HG02610 (cell line): Measurements from ENCODE around the gene C1orf159.

Experiments
- ATAC-seq: cut with Tn5 transposase; IDR thresholded peaks from one replicate; pipeline ENCODE4 v1.9.1; 2021; ENCODE audit warnings: mild to moderate bottlenecking, moderate library complexity; ENCODE audit not compliant: unreplicated experiment

C1orf159 gene

GRCh38 chr1:1132956-1133750 lies 17.3 kb upstream of the C1orf159 start:
- ATAC-seq, result no peak

GRCh38 chr1:1132042-1132950 lies 16.4 kb upstream of the C1orf159 start:
- ATAC-seq, result no peak

DNA sequence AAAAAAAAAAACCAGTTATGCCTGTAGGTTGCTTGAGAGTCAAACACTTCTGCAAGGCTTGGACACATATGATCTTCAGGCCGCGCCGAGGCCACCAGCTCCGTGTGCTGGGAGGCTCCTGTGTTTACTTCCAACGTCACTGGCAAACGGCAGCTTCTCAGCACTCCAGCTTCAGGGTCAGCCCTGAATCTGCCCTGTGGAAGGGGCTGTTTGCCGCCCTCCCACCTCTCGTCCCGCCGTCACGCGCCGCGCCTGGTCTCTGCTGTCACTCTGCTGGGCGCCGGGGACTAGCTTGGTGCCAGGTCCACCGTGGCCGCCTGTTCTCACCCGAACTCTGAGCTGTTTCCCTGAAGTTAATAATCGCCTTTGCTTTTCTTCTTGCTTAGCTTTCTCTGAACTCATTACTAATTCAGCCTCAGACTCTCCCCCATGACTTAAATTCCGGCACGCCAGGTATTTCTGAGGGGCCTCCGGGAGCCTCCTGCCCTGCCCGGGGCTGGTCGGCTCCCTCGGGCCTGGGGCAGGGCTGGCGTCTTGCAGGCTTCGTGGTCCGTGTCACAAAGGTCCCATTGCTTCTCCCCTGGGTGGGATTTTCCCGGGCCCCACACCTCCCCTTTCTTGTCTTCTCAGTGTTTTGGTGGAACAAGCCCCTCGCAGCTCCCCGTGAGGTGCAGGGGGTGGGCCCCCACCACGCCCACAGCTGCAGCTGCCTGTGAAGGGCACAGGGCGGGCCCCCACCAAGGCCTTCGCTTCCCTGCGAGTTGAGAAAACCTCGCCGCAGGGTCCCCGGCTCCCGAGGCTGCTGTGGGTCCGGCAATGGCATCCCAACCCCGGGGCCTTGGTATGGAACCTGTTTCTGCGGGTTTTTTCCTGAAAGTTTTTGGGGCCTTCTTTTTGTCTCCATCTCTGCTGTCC lies 14.6 kb upstream of the C1orf159 start:
- ATAC-seq, result no peak

DNA sequence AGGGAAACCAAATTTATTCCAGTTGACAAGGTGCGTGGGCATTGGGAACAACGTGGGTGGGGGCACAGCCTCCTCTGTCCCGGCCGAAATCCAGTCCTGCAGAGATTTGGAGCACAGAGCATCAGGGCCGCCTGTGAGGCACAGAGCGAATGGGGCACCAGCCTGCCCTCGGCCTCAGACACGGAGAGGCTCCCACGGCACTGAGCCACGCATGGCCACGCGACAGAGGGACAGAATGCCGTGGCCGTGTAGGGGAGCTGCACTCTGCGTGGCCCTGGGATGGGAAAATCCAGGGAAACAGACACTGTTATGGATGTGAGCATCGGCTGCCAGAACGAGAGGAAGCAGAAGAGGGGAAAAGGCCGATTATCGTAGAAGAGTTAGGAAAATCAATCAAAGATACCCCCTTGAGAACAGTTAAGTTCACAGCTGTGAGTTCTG lies 13.5 kb upstream of the C1orf159 start:
- ATAC-seq, result no peak

DNA sequence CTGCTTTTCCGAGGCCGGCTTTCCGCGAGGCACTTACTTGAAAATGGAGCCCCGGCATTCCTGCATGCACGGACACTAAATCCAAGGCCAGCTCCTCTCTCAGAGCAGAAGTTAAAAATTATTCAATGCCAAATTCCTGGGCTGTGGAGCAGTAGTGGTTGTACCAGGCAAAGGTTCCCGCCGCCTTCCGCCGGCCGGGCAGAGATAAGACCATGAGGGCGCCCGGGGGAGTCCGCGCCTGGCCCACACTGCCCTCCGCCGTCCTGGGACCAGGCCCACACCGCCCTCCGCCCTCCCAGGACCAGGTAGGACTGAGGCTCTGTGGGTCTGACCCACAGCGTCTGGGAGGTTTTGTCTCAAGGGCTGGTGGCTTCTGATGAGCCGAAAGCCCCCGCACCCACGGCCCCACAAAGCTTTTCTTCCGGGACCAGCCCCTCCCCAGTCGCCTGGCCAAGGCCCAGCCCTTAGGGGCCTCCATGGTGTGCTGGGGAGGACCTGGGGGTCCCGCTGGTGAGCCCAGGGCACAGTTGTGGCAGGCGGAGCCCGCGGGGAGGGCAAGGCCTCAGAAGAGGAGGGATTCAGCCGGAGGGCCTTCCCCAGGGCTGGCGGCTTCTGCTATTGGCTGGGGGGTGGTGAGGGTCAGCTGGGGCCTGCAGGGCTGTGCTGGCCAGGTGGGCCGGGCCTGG lies 12.7 kb upstream of the C1orf159 start:
- ATAC-seq, result no peak

- no peak for ATAC-seq
Measured at GRCh38 chr1:1127551-1128451, 11.9 kb upstream of the C1orf159 start.

DNA sequence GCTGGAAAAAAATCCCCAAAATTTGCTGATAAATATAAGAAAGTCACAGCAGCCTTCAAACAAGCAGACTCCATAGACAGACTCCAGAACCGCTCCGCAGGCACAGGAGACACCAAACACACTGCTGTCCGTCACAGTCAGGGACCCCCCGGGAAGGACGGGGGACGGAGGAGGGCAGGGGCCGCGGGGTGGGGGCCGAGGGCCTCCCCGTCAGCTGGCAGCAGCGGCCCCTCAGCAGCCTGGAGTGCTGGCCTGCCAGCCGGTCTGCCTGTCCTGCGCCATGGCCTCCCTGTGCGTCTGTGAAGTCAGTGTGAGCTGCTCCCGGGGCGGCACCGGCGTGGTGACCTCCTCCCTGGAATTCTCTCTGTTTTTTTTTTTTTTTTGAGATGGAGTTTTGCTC lies 10.1 kb upstream of the C1orf159 start:
- no peak for ATAC-seq

GRCh38 chr1:1124786-1125642 lies 9.1 kb upstream of the C1orf159 start:
- no peak for ATAC-seq

DNA sequence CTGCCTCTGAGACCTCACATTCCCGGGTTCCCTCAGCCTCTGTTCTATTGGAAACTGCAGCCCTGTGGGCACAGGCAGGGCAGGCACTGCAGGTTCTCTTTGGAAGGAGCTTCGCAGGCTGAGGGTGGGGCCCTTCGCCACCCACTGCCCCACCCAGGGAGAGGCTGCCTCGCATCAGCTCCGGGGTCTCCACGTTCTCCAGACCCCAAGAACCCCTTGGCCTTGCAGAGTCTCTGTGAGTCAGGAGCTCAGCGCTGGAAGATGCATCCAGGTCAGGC lies 8.6 kb upstream of the C1orf159 start:
- ATAC-seq, result no peak

GRCh38 chr1:1123581-1124507 lies 8.0 kb upstream of the C1orf159 start:
- no peak for ATAC-seq

- ATAC-seq, result no peak
Measured at GRCh38 chr1:1122981-1123480, 7.1 kb upstream of the C1orf159 start.

DNA sequence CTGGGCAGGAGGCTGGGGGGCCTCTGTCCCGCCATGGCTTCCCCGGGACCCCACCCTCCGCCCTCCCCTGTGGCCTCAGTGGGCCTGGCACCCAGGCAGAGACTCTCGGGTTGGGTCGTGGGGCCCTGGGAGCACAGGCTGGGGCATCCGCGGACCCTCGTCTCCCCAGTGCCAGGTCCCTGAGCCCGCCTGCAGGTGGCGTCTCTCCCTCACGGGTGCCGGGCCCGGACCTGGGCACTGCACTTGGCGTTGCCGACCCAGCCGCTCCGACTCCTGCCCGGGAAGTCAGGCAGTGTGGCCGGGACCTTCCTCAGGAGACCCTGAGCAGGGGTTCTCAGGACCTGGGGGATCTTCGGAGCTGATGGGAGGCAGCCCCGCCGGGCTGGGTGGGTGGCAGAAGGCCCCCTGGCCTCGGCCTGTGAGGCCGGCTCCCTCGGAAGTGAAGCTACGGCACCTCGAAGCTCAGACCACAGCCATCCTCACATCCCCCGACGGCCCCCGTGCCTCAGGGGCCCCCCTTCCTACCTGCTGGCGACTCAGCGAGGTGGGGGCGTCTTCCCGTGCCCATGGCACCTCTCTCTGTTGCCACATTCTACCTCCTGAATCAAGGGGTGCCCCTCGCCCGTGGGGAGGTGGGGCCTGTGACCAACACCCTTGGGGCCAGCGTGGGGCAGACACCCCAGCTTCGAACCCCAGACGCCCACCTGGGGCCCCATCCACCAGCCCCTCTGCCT lies 6.4 kb upstream of the C1orf159 start:
- ATAC-seq, result peak; percentile 54

GRCh38 chr1:1121611-1122077 lies 5.8 kb upstream of the C1orf159 start:
- no peak for ATAC-seq

DNA sequence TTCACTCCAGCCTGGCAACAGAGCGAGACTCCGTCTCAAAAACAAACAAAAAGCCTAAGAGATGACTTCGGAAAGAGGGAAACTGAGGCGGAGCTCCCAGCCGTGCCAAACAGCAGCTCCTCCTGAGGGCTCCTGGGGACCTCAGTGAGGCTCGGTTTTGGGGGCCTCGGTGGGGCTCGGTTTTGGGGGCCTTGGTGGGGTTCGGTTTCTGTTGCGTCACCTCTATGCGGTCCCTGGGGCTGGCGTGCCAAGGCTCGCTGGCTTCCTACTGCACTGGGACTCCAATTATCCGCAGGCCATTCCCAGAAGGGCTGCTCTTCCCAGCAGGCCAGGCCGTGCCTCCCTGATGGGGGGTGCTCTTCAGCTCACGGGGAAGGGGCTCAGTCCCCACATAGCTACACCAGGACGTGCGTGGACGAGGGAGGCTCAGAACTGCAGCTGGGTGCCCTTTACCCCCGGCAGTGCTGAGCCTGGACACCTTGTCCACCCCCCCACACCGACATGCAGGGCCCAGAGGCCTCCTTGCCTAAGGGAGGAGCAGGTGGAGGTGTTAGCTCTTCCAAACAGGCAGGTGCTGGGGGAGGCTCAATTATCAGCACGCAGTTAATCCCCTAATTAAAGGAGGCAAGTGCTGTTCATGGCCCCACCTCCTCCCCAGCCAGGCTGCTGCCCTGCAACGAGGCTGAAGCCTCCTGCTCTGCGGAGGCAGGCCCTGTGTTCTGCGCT lies 5.1 kb upstream of the C1orf159 start:
- ATAC-seq, result no peak

DNA sequence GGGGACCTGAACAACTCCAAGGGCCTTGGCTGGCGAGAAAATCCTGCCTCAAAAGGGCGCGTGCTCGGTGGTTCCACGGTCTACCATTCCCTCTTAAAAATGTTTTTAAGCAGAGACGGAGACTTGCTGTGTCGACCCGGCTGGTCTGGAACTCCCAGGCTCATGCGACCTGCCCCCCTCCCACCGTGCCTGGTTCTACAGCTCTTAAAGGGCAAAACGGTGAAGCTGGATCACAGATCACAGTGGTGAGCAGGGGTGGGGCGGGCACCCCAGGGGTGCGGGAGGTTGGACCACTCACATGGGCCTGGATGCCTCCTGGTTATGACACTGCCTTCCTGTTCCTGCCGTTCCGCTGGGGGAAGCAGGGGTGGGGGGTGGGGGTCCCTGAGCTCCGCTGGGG lies 4.2 kb upstream of the C1orf159 start:
- no peak for ATAC-seq
